CD14-positive monocyte (primary cell): ENCODE data around the gene TENM3. TPM values are rescaled to one million over a fixed set of nuclear protein-coding genes. Genes with fewer than 3 reads are reported as not detected.

Source experiments
- DNase-seq, 3 donors: peaks; one replicate each; pipeline ENCODE4 v3.0.0-alpha.2; 2011 to 2022
- H2AFZ ChIP-seq: 2 replicates; pipeline ENCODE4 v1.6.0; 2012; ENCODE audit warnings: mild to moderate bottlenecking, low read depth, low read length, inconsistent platforms; ENCODE audit not compliant: insufficient read depth, poor library complexity, severe bottlenecking
- H3K27ac ChIP-seq, 2 donors: 1 replicate in 1 of 2; 2 replicates in 1 of 2; pipeline ENCODE4 v1.5.1; 2012 to 2013; ENCODE audit warnings: low read length in 2 of 2, control low read depth in 1 of 2, inconsistent platforms in 1 of 2, low read depth in 1 of 2, mild to moderate bottlenecking in 1 of 2
- H3K27me3 ChIP-seq, 2 donors: one replicate each; pipeline versions ENCODE4 v1.6.0 to v1.6.1; 2011 to 2013; ENCODE audit warnings: low read length in 2 of 2; ENCODE audit not compliant: control insufficient read depth in 2 of 2, insufficient read depth in 2 of 2
- H3K36me3 ChIP-seq, 2 donors: replicated peaks in 1 of 2; 1 replicate in 1 of 2; 2 replicates in 1 of 2; pipeline versions ENCODE4 v1.5.1 to v1.6.1; 2012 to 2013; ENCODE audit warnings: low read length in 2 of 2, control low read depth in 1 of 2, inconsistent platforms in 1 of 2, mild to moderate bottlenecking in 1 of 2; ENCODE audit not compliant: insufficient read depth in 2 of 2, control insufficient read depth in 1 of 2
- H3K4me1 ChIP-seq, 2 donors: 1 replicate in 1 of 2; 2 replicates in 1 of 2; pipeline versions ENCODE4 v1.5.1 to v1.6.1; 2012 to 2013; ENCODE audit warnings: low read length in 2 of 2, control low read depth in 1 of 2, inconsistent platforms in 1 of 2, mild to moderate bottlenecking in 1 of 2, moderate library complexity in 1 of 2; ENCODE audit not compliant: insufficient read depth in 2 of 2, control insufficient read depth in 1 of 2
- H3K4me2 ChIP-seq: replicated peaks from 2 replicates; pipeline ENCODE3; 2012; ENCODE audit warnings: low read length, moderate library complexity, mild to moderate bottlenecking; ENCODE audit not compliant: poor library complexity, severe bottlenecking; ENCODE audit errors: extremely low read depth
- H3K4me3 ChIP-seq, 3 experiments: fragments of 200-600 bp in 1 of 3; sonication (generic) in 1 of 3; replicated peaks in 1 of 3; 1 replicate in 2 of 3; 2 replicates in 1 of 3; pipeline ENCODE4 v1.5.1; 2011 to 2013; ENCODE audit warnings: low read length in 3 of 3, mild to moderate bottlenecking in 3 of 3, control low read depth in 2 of 3, low read depth in 2 of 3, inconsistent platforms in 1 of 3, moderate library complexity in 1 of 3
- H3K79me2 ChIP-seq: 2 replicates; pipeline ENCODE4 v1.6.0; 2012; ENCODE audit warnings: mild to moderate bottlenecking, control low read depth, inconsistent platforms, low read length, moderate library complexity; ENCODE audit not compliant: insufficient read depth
- H3K9ac ChIP-seq: 2 replicates; pipeline ENCODE4 v1.6.0; 2017; ENCODE audit warnings: low read length, mild to moderate bottlenecking; ENCODE audit not compliant: insufficient read depth, poor library complexity, severe bottlenecking
- H3K9me3 ChIP-seq, 2 donors: replicated peaks in 1 of 2; 1 replicate in 1 of 2; 2 replicates in 1 of 2; pipeline versions ENCODE4 v1.5.1 to v1.6.1; 2012 to 2013; ENCODE audit warnings: low read length in 2 of 2, control low read depth in 1 of 2; ENCODE audit not compliant: control insufficient read depth in 1 of 2, insufficient read depth in 1 of 2
- H4K20me1 ChIP-seq: 2 replicates; pipeline ENCODE4 v1.6.0; 2012; ENCODE audit warnings: mild to moderate bottlenecking, low read length, control low read depth, moderate library complexity; ENCODE audit not compliant: insufficient read depth
- H3K27ac Mint-ChIP-seq, 7 donors: one replicate each; pipeline ENCODE4 v1.8.0; 2020; ENCODE audit warnings: mild to moderate bottlenecking in 7 of 7, mixed read lengths in 7 of 7, moderate library complexity in 6 of 7, inconsistent platforms in 2 of 7
- H3K27me3 Mint-ChIP-seq, 3 donors: one replicate each; pipeline ENCODE4 v1.8.0; 2021 to 2022; ENCODE audit warnings: low read depth in 3 of 3, mild to moderate bottlenecking in 3 of 3, mixed read lengths in 3 of 3, moderate library complexity in 3 of 3, inconsistent platforms in 1 of 3
- H3K36me3 Mint-ChIP-seq, 2 donors: one replicate each; pipeline ENCODE4 v1.8.0; 2020; ENCODE audit warnings: mixed read lengths in 2 of 2, inconsistent platforms in 1 of 2, mild to moderate bottlenecking in 1 of 2
- H3K4me1 Mint-ChIP-seq: one replicate; pipeline ENCODE4 v1.8.0; 2020; ENCODE audit warnings: mild to moderate bottlenecking, mixed read lengths
- H3K4me3 Mint-ChIP-seq, 2 donors: one replicate each; pipeline ENCODE4 v1.8.0; 2020; ENCODE audit warnings: mild to moderate bottlenecking in 2 of 2, mixed read lengths in 2 of 2, moderate library complexity in 1 of 2
- H3K9me3 Mint-ChIP-seq, 7 donors: one replicate each; pipeline ENCODE4 v1.8.0; 2020 to 2022; ENCODE audit warnings: mixed read lengths in 7 of 7, mild to moderate bottlenecking in 6 of 7, moderate library complexity in 6 of 7, inconsistent platforms in 2 of 7
- WGBS: methylation state at CpG from one replicate; pipeline ENCODE4 v1.1.5; 2013; ENCODE audit warnings: missing lambda C conversion rate; ENCODE audit not compliant: insufficient coverage; 5-methylcytosine and 5-hydroxymethylcytosine counted together
- intact Hi-C, 2 donors: fragments of 100-400 bp; cut with micrococcal nuclease; formaldehyde crosslinking; loops; one replicate each; pipeline versions ENCODE4 v1.15.0 to v1.15.1; 2023
- polyA plus RNA-seq, 3 donors: library from polyadenylated mRNA; depleted of rRNA in 1 of 3; unstranded in 2 of 3; stranded (reverse) in 1 of 3; fragments of 300-500 nt in 2 of 3; fragments of >200 nt in 1 of 3; fragmentation: Illumina TruSeq in 2 of 3; gene quantifications; 1 replicate in 2 of 3; 2 replicates in 1 of 3; pipeline ENCODE4 v1.2.3, GENCODE V29; 2012 to 2021
- TF ChIP-seq, protein P1 (sequence below): fragments of 200-600 bp; IDR thresholded peaks from one replicate; pipeline ENCODE4 v1.8.0; 2022; ENCODE audit warnings: antibody characterized with exemption, mild to moderate bottlenecking

TENM3 gene
- polyA plus RNA-seq, 3 donors, result not detected

DNA sequence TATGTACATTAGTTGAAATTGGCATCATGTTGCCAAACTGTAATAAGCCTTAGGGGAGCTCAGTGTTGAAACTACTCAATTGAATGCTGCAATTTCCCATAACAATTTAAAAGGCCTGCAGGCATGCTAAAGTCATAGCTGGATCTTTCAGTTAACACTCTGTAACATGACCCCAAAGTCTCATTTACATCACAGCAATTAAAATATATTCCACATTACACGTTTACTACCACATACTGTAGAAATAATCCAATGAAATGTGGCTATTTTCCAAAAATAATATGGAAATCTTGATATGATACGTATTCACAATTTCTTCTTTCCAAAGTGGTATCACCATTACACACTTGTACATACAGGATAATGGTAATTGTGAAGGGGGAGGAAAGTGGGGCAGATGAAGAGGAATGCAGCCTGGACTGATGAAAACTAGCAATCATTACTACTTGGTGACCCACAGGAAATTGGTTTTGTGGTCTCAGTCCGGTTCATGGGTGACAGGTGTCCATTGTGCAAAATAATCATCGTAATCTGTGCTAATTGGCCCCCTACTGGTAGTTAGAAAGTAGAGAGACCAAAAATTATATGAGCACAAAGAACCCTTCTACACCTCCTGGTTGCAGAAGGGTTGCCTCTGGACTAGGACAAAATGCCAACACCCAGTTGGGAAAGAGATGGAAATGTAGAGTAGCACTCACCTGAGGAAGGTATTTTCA lies 63.7 kb downstream of the TENM3 start:
- peaks cover 0 to 7% (median 2%) of the 10 kb centered on the region in 7 donors for H3K9me3 Mint-ChIP-seq
- no peaks in the 10 kb centered on the region for H3K36me3 Mint-ChIP-seq
- DNase-seq, result no peak
- Histone ChIP-seq H3K4me2 (no peak overlapping the region), H3K36me3 (no peaks in the 10 kb centered on the region), H4K20me1 (no peaks in the 10 kb centered on the region), H3K9me3 (peaks cover 0 to 7% of the 10 kb centered on the region in 2 donors), H3K9ac (no peak overlapping the region), H3K27ac (no peak overlapping the region), H3K4me1 (no peaks in the 10 kb centered on the region), H3K27me3 (no peaks in the 10 kb centered on the region), H2AFZ (no peak overlapping the region), H3K79me2 (no peaks in the 10 kb centered on the region), H3K4me3 (no peak overlapping the region)
- no peak overlapping the region for H3K27ac Mint-ChIP-seq
- peaks cover 0 to 1% (median 0%) of the 10 kb centered on the region in 3 donors for H3K27me3 Mint-ChIP-seq
- no CpG with 5 or more reads among the region's 4 CpGs for WGBS
- no peak overlapping the region for H3K4me3 Mint-ChIP-seq
- TF ChIP-seq, protein P1, sequence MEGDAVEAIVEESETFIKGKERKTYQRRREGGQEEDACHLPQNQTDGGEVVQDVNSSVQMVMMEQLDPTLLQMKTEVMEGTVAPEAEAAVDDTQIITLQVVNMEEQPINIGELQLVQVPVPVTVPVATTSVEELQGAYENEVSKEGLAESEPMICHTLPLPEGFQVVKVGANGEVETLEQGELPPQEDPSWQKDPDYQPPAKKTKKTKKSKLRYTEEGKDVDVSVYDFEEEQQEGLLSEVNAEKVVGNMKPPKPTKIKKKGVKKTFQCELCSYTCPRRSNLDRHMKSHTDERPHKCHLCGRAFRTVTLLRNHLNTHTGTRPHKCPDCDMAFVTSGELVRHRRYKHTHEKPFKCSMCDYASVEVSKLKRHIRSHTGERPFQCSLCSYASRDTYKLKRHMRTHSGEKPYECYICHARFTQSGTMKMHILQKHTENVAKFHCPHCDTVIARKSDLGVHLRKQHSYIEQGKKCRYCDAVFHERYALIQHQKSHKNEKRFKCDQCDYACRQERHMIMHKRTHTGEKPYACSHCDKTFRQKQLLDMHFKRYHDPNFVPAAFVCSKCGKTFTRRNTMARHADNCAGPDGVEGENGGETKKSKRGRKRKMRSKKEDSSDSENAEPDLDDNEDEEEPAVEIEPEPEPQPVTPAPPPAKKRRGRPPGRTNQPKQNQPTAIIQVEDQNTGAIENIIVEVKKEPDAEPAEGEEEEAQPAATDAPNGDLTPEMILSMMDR, result no peak
- intact Hi-C loops, result no loop called here
- H3K4me1 Mint-ChIP-seq, result no peaks in the 10 kb centered on the region

DNA sequence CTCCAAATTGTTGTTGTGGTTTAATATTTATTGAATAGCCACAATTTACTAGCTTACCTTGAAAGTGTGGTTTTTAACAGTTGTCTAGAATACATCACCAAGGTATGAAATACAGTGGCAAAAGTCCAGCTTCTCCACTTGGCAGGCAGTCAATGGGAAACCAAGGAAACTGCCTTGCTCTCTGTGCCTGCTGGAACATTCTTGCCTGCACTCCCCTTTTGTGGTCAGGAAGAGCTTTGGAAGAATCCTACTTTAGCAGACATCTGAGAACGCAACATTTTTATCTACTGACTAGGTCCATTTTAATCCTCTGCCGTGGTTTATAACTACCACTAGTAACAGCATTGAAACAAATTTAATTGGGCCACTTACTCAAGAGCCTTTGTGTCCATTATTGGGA lies 64.5 kb downstream of the TENM3 start:
- Mint-ChIP-seq H3K4me1 (no peaks in the 10 kb centered on the region), H3K9me3 (peaks cover 0 to 7% (median 2%) of the 10 kb centered on the region in 7 donors), H3K27me3 (peaks cover 0 to 1% (median 0%) of the 10 kb centered on the region in 3 donors), H3K4me3 (no peak overlapping the region), H3K27ac (no peak overlapping the region), H3K36me3 (no peaks in the 10 kb centered on the region)
- no peak for DNase-seq
- Histone ChIP-seq H3K4me3 (no peak overlapping the region), H3K4me2 (no peak overlapping the region), H2AFZ (no peak overlapping the region), H3K9me3 (peaks cover 0 to 9% of the 10 kb centered on the region in 2 donors), H3K79me2 (no peaks in the 10 kb centered on the region), H3K36me3 (no peaks in the 10 kb centered on the region), H3K27me3 (no peaks in the 10 kb centered on the region), H3K27ac (no peak overlapping the region), H3K4me1 (no peaks in the 10 kb centered on the region), H3K9ac (no peak overlapping the region), H4K20me1 (no peaks in the 10 kb centered on the region)
- WGBS, result 100% methylated on average over 1 of the region's 2 CpGs
- TF ChIP-seq, protein P1, result no peak
- intact Hi-C loops, result no loop called here
